ENCODE results near the gene SNTB2. TPM values are rescaled to one million over a fixed set of nuclear protein-coding genes. Genes with fewer than 3 reads are reported as not detected.

Gene SNTB2
- total and polyA plus RNA-seq, 2 of the 8 experiments (the other 6 are each of a cell fraction or from before 2014, with no cell fraction given), result 6.0 to 16.1 TPM

DNA sequence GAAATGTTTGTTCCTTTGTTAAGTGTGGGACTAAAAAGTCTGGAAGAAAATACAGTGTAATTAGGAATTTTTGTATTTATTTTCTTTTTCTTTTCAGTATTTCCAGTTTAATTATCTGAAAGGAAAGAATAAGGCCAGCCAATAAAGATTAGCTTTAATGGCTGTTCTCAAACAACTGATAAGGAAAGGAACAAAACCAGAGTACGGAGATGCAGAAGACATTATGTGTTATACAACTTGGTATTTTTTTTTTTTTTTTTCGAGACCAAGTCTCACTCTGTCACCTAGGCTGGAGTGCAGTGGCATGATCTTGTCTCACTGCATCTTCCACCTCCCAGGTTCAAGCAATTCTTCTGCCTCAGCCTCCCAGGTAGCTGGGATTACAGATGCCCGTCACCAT is 47.5 kb downstream of the SNTB2 start:
- Histone ChIP-seq H2BK5ac (ENCODE audit: low read depth, low read length) (no peak overlapping the region), H3K79me2 (ENCODE audit: control insufficient read depth in 1 of 2, insufficient read depth in 2 of 2, low read length in 2 of 2) (peaks cover 0 to 3% of the 10 kb centered on the region in 2 experiments; a peak in 1 of 4 replicates), H3K27me3 (replicated peaks in 1 of 4; ENCODE audit: control insufficient read depth in 3 of 4, extremely low read depth in 1 of 4, insufficient read depth in 3 of 4, low read length in 3 of 4) (no peaks in the 10 kb centered on the region), H4K91ac (replicated peaks; ENCODE audit: insufficient read length, low read length) (no peak overlapping the region), H3K14ac (ENCODE audit: insufficient read length) (no peak overlapping the region), H3K23me2 (ENCODE audit: low read depth, low read length) (no peaks in the 10 kb centered on the region), H3K9me3 (ENCODE audit: insufficient read depth in 2 of 2, low read depth in 1 of 2, low read length in 1 of 2) (no peaks in the 10 kb centered on the region), H2AK5ac (ENCODE audit: low read depth, low read length) (no peak overlapping the region), H3K36me3 (ENCODE audit: control insufficient read depth in 2 of 4, insufficient read depth in 4 of 4, low read length in 3 of 4) (no peaks in the 10 kb centered on the region), H3K18ac (ENCODE audit: extremely low read depth, low read length) (no peak overlapping the region), H2BK20ac (ENCODE audit: low read length) (no peak overlapping the region), H4K8ac (ENCODE audit: extremely low read depth, insufficient read depth, low read length) (no peak overlapping the region), H3K4me3 (ENCODE audit: extremely low read depth in 1 of 4, insufficient read depth in 2 of 4, low read depth in 3 of 4, low read length in 4 of 4) (no peak overlapping the region), H2AFZ (ENCODE audit: low read length) (no peak overlapping the region), H3K56ac (replicated peaks; ENCODE audit: insufficient read length, low read depth, low read length) (no peak overlapping the region), H3K79me1 (ENCODE audit: low read depth, low read length) (no peaks in the 10 kb centered on the region; the same call in 1 of the 2 replicates), H3K27ac (ENCODE audit: low read depth, low read length) (no peak overlapping the region), H4K20me1 (replicated peaks in 1 of 2; ENCODE audit: control insufficient read depth in 1 of 2, insufficient read depth in 2 of 2, low read length in 2 of 2) (no peaks in the 10 kb centered on the region), H4K5ac (ENCODE audit: insufficient read length, low read depth, low read length) (no peak overlapping the region), H2BK12ac (ENCODE audit: low read depth, low read length) (no peak overlapping the region), H3K4me1 (replicated peaks in 1 of 4; ENCODE audit: control insufficient read depth in 3 of 4, insufficient read depth in 4 of 4, low read length in 3 of 4) (no peaks in the 10 kb centered on the region), H3K4me2 (ENCODE audit: insufficient read depth in 1 of 2, low read depth in 2 of 2, low read length in 2 of 2) (no peak overlapping the region), H3K4ac (replicated peaks; ENCODE audit: insufficient read length, low read depth, low read length) (no peak overlapping the region), H2BK15ac (ENCODE audit: low read length) (no peak overlapping the region), H3K9ac (replicated peaks in 1 of 4; ENCODE audit: extremely low read depth in 1 of 4, low read depth in 3 of 4, low read length in 3 of 4) (no peak overlapping the region), H2BK120ac (replicated peaks; ENCODE audit: low read depth, low read length) (no peak overlapping the region), H3K23ac (ENCODE audit: insufficient read length) (no peak overlapping the region)
- TF ChIP-seq CBX5 (IDR thresholded peaks at IDR 0.05; ENCODE audit: low read depth, low read length) (no peak), TAF1 (IDR thresholded peaks at IDR 0.05; ENCODE audit: low read depth, low read length) (no peak), BCL11A (IDR thresholded peaks at IDR 0.05; ENCODE audit: low read depth in 2 of 2, low read length in 2 of 2) (no peak), NRF1 (IDR thresholded peaks at IDR 0.05; ENCODE audit: low read depth, low read length) (no peak)
- DNase-seq (ENCODE audit: low read depth in 1 of 2, low spot score in 2 of 2) (no peak), FAIRE-seq (no peak)
- CTCF ChIA-PET (ENCODE audit: partially characterized antibody), result interaction anchor here (0.6 to 0.7 kb wide), 3 partner anchors 10 to 92 kb away, joined by 3 read pairs; no protein-coding TSS in a partner anchor
- 95% methylated on average over 3 of the region's 3 CpGs; no CpG with 5 or more reads in 1 of the 2 experiments for WGBS, 2 experiments (ENCODE audit: extremely low coverage in 1 of 2, insufficient coverage in 1 of 2, insufficient read length in 1 of 2, insufficient replicate concordance in 2 of 2, low coverage in 1 of 2, low lambda C conversion rate in 2 of 2, missing lambda C conversion rate in 1 of 2)
- POLR2A ChIA-PET (ENCODE audit: partially characterized antibody), result interaction anchor here (0.6 kb wide), 1 partner anchor 27 kb away, joined by 3 read pairs; no protein-coding TSS in a partner anchor
